Hepatocyte (in vitro differentiated cells): ENCODE results near the gene DLEC1. TPM values are rescaled to one million over a fixed set of nuclear protein-coding genes. Genes with fewer than 3 reads are reported as not detected.

Source experiments
- DNase-seq: peaks from one replicate; pipeline ENCODE4 v3.0.0-alpha.2; 2016; ENCODE audit warnings: low spot score
- H2AFZ ChIP-seq: fragments of 200-600 bp; sonication (generic); 2 replicates; pipeline ENCODE4 v1.6.0; 2016; ENCODE audit warnings: antibody characterized with exemption, mild to moderate bottlenecking
- H3K27ac ChIP-seq: fragments of 200-600 bp; sonication (generic); 2 replicates; pipeline ENCODE4 v1.5.1; 2016; ENCODE audit warnings: mild to moderate bottlenecking
- H3K27me3 ChIP-seq: fragments of 200-600 bp; sonication (generic); 2 replicates; pipeline ENCODE4 v1.6.1; 2016
- H3K36me3 ChIP-seq: fragments of 200-600 bp; sonication (generic); replicated peaks from 2 replicates; pipeline ENCODE4 v1.5.1; 2016; ENCODE audit warnings: low read depth; ENCODE audit not compliant: insufficient read depth
- H3K4me1 ChIP-seq: fragments of 200-600 bp; sonication (generic); 2 replicates; pipeline ENCODE4 v1.5.1; 2016; ENCODE audit warnings: mild to moderate bottlenecking, moderate library complexity; ENCODE audit not compliant: insufficient read depth
- H3K4me2 ChIP-seq: fragments of 200-600 bp; sonication (generic); 2 replicates; pipeline ENCODE4 v1.6.0; 2016
- H3K4me3 ChIP-seq: fragments of 200-600 bp; sonication (generic); 2 replicates; pipeline ENCODE4 v1.5.1; 2016; ENCODE audit warnings: mild to moderate bottlenecking
- H3K79me2 ChIP-seq: fragments of 200-600 bp; sonication (generic); 2 replicates; pipeline ENCODE4 v1.6.0; 2017; ENCODE audit warnings: mild to moderate bottlenecking
- H3K9me2 ChIP-seq: fragments of 200-600 bp; sonication (generic); replicated peaks from 2 replicates; pipeline ENCODE4 v1.6.0; 2017; ENCODE audit warnings: mild to moderate bottlenecking; ENCODE audit not compliant: insufficient read depth
- H3K9me3 ChIP-seq: fragments of 200-600 bp; sonication (generic); 2 replicates; pipeline ENCODE4 v1.5.1; 2016; ENCODE audit warnings: low read depth, mild to moderate bottlenecking
- H4K20me1 ChIP-seq: fragments of 200-600 bp; sonication (generic); 2 replicates; pipeline ENCODE4 v1.6.0; 2016; ENCODE audit warnings: mild to moderate bottlenecking; ENCODE audit not compliant: insufficient read depth, poor library complexity, severe bottlenecking
- EZH2 ChIP-seq: fragments of 200-600 bp; sonication (generic); IDR thresholded peaks from 2 replicates; pipeline ENCODE4 v1.6.1; 2016; ENCODE audit warnings: antibody characterized with exemption, mild to moderate bottlenecking, borderline replicate concordance
- EZH2phosphoT487 ChIP-seq: fragments of 200-600 bp; sonication (generic); IDR thresholded peaks from one replicate; pipeline ENCODE4 v1.6.1; 2018; ENCODE audit warnings: antibody characterized with exemption, mild to moderate bottlenecking, low read depth, moderate library complexity; ENCODE audit not compliant: unreplicated experiment, severe bottlenecking
- WGBS: methylation state at CpG from one replicate; pipeline ENCODE4 v1.1.6; 2016; ENCODE audit warnings: low lambda C conversion rate; ENCODE audit errors: missing lambda C conversion rate; 5-methylcytosine and 5-hydroxymethylcytosine counted together
- polyA plus RNA-seq: library from polyadenylated mRNA; unstranded; fragments of >200 nt; fragmentation: Nextera tagmentation; extraction: Ambion mirVana; gene quantifications from 2 replicates; pipeline ENCODE4 v1.2.1, GENCODE V29; 2016
- total RNA-seq: library from RNA; depleted of rRNA; stranded (reverse); fragments of >200 nt; gene quantifications from 2 replicates; pipeline ENCODE4 v1.2.3, GENCODE V29; 2014
- TF ChIP-seq, protein P1 (sequence below): fragments of 200-600 bp; sonication (generic); IDR thresholded peaks from 2 replicates; pipeline ENCODE4 v1.5.1; 2016; ENCODE audit warnings: antibody characterized with exemption, mild to moderate bottlenecking; ENCODE audit not compliant: poor library complexity

DLEC1 gene
- total and polyA plus RNA-seq, 2 experiments from 2014 or later: 0.23 to 1.5 TPM

DNA sequence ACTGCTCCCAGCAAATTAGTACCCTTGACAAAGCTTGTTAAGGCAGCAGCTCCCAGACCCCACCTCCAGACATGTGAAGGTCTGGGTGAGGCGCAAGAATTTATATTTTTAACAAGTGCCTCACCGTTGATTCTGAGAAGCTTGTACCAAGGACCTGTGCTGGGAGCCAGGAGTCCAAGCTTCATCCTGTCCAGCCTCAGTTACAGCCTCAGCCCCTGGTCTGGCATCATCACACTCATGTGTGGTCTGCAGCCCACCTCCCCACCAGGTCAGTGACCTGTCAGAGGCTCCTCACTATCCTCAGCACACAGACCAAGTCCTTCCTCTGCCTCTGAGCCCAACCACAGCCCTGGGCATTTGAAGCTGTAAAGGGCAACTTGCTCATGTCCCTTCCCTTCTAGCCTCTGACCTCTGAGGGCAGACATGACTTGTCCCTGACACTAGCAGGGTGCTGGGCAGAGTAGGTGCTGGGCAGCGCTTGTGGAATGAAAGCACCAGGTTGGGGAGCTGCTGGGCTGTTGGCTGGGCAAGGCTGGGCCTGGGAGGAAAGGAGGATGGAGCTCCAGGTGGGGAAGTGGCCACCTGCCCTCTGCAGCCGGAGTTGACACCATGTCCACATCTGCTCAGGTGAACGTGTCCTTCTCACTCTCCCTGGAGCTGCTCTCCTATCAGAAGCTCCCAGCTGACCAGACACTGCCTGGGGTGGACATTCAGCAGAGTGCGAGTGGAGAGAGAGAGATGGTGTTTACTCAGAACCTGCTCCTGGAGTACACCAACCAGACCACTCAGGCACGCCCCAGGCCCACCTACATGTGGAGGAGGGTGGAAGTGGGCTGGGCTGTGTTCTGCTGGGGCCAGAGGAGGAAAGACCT is 81.0 kb downstream of the DLEC1 start:
- Histone ChIP-seq H2AFZ (no peak overlapping the region), H3K27ac (no peak overlapping the region), H3K9me3 (no peaks in the 10 kb centered on the region), H3K9me2 (no peaks in the 10 kb centered on the region), H3K4me2 (no peak overlapping the region), H3K27me3 (no peaks in the 10 kb centered on the region), H3K36me3 (no peaks in the 10 kb centered on the region), H4K20me1 (peaks cover 9% of the 10 kb centered on the region), H3K4me1 (no peaks in the 10 kb centered on the region), H3K4me3 (no peak overlapping the region), H3K79me2 (no peaks in the 10 kb centered on the region)
- TF ChIP-seq, protein P1, sequence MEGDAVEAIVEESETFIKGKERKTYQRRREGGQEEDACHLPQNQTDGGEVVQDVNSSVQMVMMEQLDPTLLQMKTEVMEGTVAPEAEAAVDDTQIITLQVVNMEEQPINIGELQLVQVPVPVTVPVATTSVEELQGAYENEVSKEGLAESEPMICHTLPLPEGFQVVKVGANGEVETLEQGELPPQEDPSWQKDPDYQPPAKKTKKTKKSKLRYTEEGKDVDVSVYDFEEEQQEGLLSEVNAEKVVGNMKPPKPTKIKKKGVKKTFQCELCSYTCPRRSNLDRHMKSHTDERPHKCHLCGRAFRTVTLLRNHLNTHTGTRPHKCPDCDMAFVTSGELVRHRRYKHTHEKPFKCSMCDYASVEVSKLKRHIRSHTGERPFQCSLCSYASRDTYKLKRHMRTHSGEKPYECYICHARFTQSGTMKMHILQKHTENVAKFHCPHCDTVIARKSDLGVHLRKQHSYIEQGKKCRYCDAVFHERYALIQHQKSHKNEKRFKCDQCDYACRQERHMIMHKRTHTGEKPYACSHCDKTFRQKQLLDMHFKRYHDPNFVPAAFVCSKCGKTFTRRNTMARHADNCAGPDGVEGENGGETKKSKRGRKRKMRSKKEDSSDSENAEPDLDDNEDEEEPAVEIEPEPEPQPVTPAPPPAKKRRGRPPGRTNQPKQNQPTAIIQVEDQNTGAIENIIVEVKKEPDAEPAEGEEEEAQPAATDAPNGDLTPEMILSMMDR: no peak
- no peak for TF ChIP-seq EZH2
- TF ChIP-seq EZH2phosphoT487: no peak
- no peak for DNase-seq
- WGBS: 89% methylated on average over 7 of the region's 7 CpGs

DNA sequence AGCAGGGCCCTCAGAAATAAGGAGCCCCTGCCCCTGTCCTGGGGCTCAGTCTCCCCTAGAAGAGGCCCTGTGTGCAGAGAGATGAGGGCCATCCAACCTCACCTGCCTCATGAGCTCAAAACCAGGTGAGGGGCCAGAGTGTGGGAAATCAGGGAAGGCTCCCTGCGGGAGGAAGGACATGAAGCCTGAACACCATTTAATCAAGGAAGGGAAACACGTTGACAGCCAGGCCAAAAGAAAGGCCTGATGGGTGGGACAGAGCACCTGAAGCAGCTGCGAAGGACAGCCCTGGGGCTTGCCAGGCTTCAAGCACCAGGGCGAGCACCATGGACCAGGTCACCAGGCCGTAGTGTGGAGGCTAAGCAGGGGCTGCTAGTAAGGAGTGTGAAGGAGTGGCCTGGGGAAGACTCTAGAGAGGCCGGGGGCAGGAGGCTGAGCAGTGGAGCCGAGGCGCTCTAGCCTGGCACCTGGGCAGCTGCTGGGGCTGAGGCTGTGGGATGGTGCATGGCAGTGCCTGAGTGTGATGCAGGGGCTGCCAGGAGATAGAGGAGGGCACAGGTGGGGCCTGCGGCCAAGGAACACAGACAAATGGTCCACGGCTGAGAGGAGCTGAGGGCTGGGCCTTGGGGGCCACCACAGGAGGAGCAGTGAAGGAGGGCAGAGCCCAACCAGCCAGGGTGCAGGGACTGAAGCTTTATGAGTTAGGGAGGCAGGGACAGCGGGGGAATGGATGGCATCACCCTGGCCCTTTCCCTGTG is 81.9 kb downstream of the DLEC1 start:
- Histone ChIP-seq H3K4me3 (no peak overlapping the region), H3K9me3 (no peaks in the 10 kb centered on the region), H3K36me3 (no peaks in the 10 kb centered on the region), H3K4me2 (no peak overlapping the region), H3K27ac (no peak overlapping the region), H3K9me2 (no peaks in the 10 kb centered on the region), H3K4me1 (no peaks in the 10 kb centered on the region), H4K20me1 (peaks cover 9% of the 10 kb centered on the region), H3K79me2 (no peaks in the 10 kb centered on the region), H2AFZ (no peak overlapping the region), H3K27me3 (no peaks in the 10 kb centered on the region)
- TF ChIP-seq EZH2: no peak
- TF ChIP-seq, protein P1: no peak
- TF ChIP-seq EZH2phosphoT487: no peak
- no peak for DNase-seq
- WGBS: 93% methylated on average over 11 of the region's 11 CpGs

DNA sequence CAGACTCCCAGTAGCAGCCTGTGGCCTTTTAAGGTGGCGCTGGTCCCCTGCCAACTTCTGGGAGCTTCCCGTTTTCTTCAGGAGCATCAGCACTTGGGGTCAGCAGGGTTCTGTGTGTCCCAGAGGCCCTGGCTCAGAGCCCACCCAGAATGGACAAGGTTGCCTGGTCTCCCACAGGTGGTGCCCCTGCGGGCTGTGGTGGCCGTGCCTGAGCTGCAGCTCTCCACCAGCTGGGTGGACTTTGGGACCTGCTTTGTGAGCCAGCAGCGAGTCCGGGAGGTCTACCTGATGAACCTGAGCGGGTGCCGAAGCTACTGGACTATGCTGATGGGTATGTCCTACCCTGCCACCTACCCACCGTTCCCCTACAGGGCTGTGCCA is 82.4 kb downstream of the DLEC1 start:
- Histone ChIP-seq H3K27me3 (no peaks in the 10 kb centered on the region), H3K36me3 (no peaks in the 10 kb centered on the region), H3K4me1 (no peaks in the 10 kb centered on the region), H3K27ac (no peak overlapping the region), H2AFZ (no peak overlapping the region), H3K4me2 (no peak overlapping the region), H4K20me1 (peaks cover 9% of the 10 kb centered on the region), H3K9me3 (no peaks in the 10 kb centered on the region), H3K4me3 (no peak overlapping the region), H3K79me2 (no peaks in the 10 kb centered on the region), H3K9me2 (no peaks in the 10 kb centered on the region)
- no peak for TF ChIP-seq EZH2phosphoT487
- TF ChIP-seq EZH2: no peak
- TF ChIP-seq, protein P1: no peak
- WGBS: 91% methylated on average over 9 of the region's 9 CpGs
- no peak for DNase-seq
